Measurements from ENCODE around the gene DPP6. TPM values are rescaled to one million over a fixed set of nuclear protein-coding genes. Genes with fewer than 3 reads are reported as not detected.

Gene DPP6
- total and polyA plus RNA-seq, 2 of the 8 experiments (the other 6 are each of a cell fraction or from before 2014, with no cell fraction given), result 4.7 to 6.8 TPM

DNA sequence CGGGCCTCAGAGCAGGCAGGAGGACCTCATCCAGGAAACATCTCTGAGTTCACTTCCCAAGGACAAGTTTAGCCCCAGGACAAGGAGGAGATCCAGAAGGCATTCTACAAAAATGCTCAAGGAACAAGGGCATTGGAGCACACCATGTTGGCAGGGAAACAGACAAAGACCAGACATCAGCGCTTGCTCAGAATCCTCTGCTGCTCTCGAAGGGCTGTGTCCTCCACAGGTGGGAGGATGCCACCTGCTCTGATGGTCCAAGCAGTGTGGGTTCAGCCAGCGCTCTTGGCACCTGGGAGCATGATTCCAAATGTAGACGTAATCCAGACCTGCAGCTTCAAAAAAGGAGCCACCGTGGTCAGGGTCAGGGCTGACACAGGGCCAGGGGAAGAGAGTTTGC is 160.7 kb downstream of the DPP6 start:
- Histone ChIP-seq H3K79me2 (ENCODE audit: control insufficient read depth in 1 of 2, insufficient read depth in 2 of 2, low read length in 2 of 2) (no peaks in the 10 kb centered on the region), H3K36me3 (ENCODE audit: control insufficient read depth in 2 of 4, insufficient read depth in 4 of 4, low read length in 3 of 4) (no peaks in the 10 kb centered on the region), H2BK20ac (ENCODE audit: low read length) (no peak overlapping the region), H2BK5ac (ENCODE audit: low read depth, low read length) (no peak overlapping the region), H4K91ac (replicated peaks; ENCODE audit: insufficient read length, low read length) (no peak overlapping the region), H3K79me1 (ENCODE audit: low read depth, low read length) (no peaks in the 10 kb centered on the region), H4K20me1 (replicated peaks in 1 of 2; ENCODE audit: control insufficient read depth in 1 of 2, insufficient read depth in 2 of 2, low read length in 2 of 2) (no peaks in the 10 kb centered on the region), H2AK5ac (ENCODE audit: low read depth, low read length) (no peak overlapping the region), H3K56ac (replicated peaks; ENCODE audit: insufficient read length, low read depth, low read length) (no peak overlapping the region), H3K27ac (ENCODE audit: low read depth, low read length) (no peak overlapping the region), H3K4me3 (ENCODE audit: extremely low read depth in 1 of 4, insufficient read depth in 2 of 4, low read depth in 3 of 4, low read length in 4 of 4) (no peak overlapping the region), H4K5ac (ENCODE audit: insufficient read length, low read depth, low read length) (no peak overlapping the region), H3K23me2 (ENCODE audit: low read depth, low read length) (no peaks in the 10 kb centered on the region), H4K8ac (ENCODE audit: extremely low read depth, insufficient read depth, low read length) (no peak overlapping the region), H2BK12ac (ENCODE audit: low read depth, low read length) (no peak overlapping the region), H3K23ac (ENCODE audit: insufficient read length) (no peak overlapping the region), H3K18ac (ENCODE audit: extremely low read depth, low read length) (no peak overlapping the region), H3K27me3 (replicated peaks in 1 of 4; ENCODE audit: control insufficient read depth in 3 of 4, extremely low read depth in 1 of 4, insufficient read depth in 3 of 4, low read length in 3 of 4) (no peaks in the 10 kb centered on the region), H2BK15ac (ENCODE audit: low read length) (no peak overlapping the region), H3K4me1 (replicated peaks in 1 of 4; ENCODE audit: control insufficient read depth in 3 of 4, insufficient read depth in 4 of 4, low read length in 3 of 4) (peaks cover 0 to 3% (median 0%) of the 10 kb centered on the region in 4 experiments; a peak in 1 of 7 replicates), H3K9ac (replicated peaks in 1 of 4; ENCODE audit: extremely low read depth in 1 of 4, low read depth in 3 of 4, low read length in 3 of 4) (no peak overlapping the region), H3K9me3 (ENCODE audit: insufficient read depth in 2 of 2, low read depth in 1 of 2, low read length in 1 of 2) (no peaks in the 10 kb centered on the region), H2AFZ (ENCODE audit: low read length) (no peak overlapping the region), H3K14ac (ENCODE audit: insufficient read length) (no peak overlapping the region), H3K4me2 (ENCODE audit: insufficient read depth in 1 of 2, low read depth in 2 of 2, low read length in 2 of 2) (no peak overlapping the region), H3K4ac (replicated peaks; ENCODE audit: insufficient read length, low read depth, low read length) (no peak overlapping the region), H2BK120ac (replicated peaks; ENCODE audit: low read depth, low read length) (no peak overlapping the region)
- ChIA-PET CTCF (ENCODE audit: partially characterized antibody) (interaction anchor here (0.9 kb wide), 1 partner anchor 9 kb away, joined by 3 read pairs; no protein-coding TSS in a partner anchor), POLR2A (ENCODE audit: partially characterized antibody) (no interaction called here)
- no peak for DNase-seq (ENCODE audit: low read depth in 1 of 2, low spot score in 2 of 2)
- FAIRE-seq, result no peak
- 87% methylated on average over 5 of the region's 6 CpGs; no CpG with 5 or more reads in 1 of the 2 experiments for WGBS, 2 experiments (ENCODE audit: extremely low coverage in 1 of 2, insufficient coverage in 1 of 2, insufficient read length in 1 of 2, insufficient replicate concordance in 2 of 2, low coverage in 1 of 2, low lambda C conversion rate in 2 of 2, missing lambda C conversion rate in 1 of 2)
- no peak for TF ChIP-seq JUND (IDR thresholded peaks at IDR 0.05; ENCODE audit: low read length)
- no peak for TF ChIP-seq POU5F1 (IDR thresholded peaks at IDR 0.05; ENCODE audit: low read depth, low read length)
- TF ChIP-seq SIN3A (conservative IDR thresholded peaks at IDR 0.05 in 1 of 2, IDR thresholded peaks at IDR 0.05 in 1 of 2; ENCODE audit: low read depth in 1 of 2, low read length in 2 of 2), result no peak
- TF ChIP-seq, protein P1, sequence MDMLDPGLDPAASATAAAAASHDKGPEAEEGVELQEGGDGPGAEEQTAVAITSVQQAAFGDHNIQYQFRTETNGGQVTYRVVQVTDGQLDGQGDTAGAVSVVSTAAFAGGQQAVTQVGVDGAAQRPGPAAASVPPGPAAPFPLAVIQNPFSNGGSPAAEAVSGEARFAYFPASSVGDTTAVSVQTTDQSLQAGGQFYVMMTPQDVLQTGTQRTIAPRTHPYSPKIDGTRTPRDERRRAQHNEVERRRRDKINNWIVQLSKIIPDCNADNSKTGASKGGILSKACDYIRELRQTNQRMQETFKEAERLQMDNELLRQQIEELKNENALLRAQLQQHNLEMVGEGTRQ (IDR thresholded peaks at IDR 0.05; ENCODE audit: low read length), result no peak
- no peak for TF ChIP-seq CBX5 (IDR thresholded peaks at IDR 0.05; ENCODE audit: low read depth, low read length)
- no peak for TF ChIP-seq CREB1 (IDR thresholded peaks at IDR 0.05)
- no peak for TF ChIP-seq NRF1 (IDR thresholded peaks at IDR 0.05; ENCODE audit: low read depth, low read length)
- TF ChIP-seq CTBP2 (IDR thresholded peaks at IDR 0.05; ENCODE audit: borderline replicate concordance, insufficient read depth, insufficient read length, low read length), result no peak
